H1 (cell line): ENCODE results near the gene P2RY13. TPM values are rescaled to one million over a fixed set of nuclear protein-coding genes. Genes with fewer than 3 reads are reported as not detected.
A peak's percentile ranks its signal among the peaks of the same experiment; 100 is the strongest.

Experiments
- CTCF ChIA-PET: fragments of 300-600 bp; sonication (Branson Sonifier 250); formaldehyde crosslinking; loops from one replicate; lab custom pipeline; 2021; ENCODE audit not compliant: partially characterized antibody; lab: Charles Lee
- POLR2A ChIA-PET: fragments of 300-600 bp; sonication (Branson Sonifier 250); formaldehyde crosslinking; loops from one replicate; lab custom pipeline; 2021; ENCODE audit warnings: inconsistent platforms; ENCODE audit not compliant: partially characterized antibody; lab: Charles Lee
- DNase-seq, 2 experiments: peaks; one replicate each; pipeline versions ENCODE4 v3.0.0 to v3.0.0-alpha.2; 2010 to 2022; ENCODE audit warnings: low spot score in 2 of 2, low read depth in 1 of 2, mixed read lengths in 1 of 2
- FAIRE-seq: peaks from 2 replicates; lab custom pipeline; 2011; peaks lifted over from hg19 to GRCh38; lab: Jason Lieb, UNC
- H2AFZ ChIP-seq: 2 replicates; pipeline ENCODE4 v1.8.1; 2012; ENCODE audit warnings: low read length, inconsistent platforms
- H2AK5ac ChIP-seq: 2 replicates; pipeline ENCODE4 v1.6.1; 2013; ENCODE audit warnings: low read depth, low read length
- H2BK120ac ChIP-seq: replicated peaks from 2 replicates; pipeline ENCODE3; 2013; ENCODE audit warnings: low read depth, low read length, inconsistent platforms
- H2BK12ac ChIP-seq: 2 replicates; pipeline ENCODE4 v1.6.1; 2013; ENCODE audit warnings: low read depth, low read length
- H2BK15ac ChIP-seq: 2 replicates; pipeline ENCODE4 v1.6.1; 2013; ENCODE audit warnings: low read length
- H2BK20ac ChIP-seq: 2 replicates; pipeline ENCODE4 v1.6.1; 2013; ENCODE audit warnings: low read length
- H2BK5ac ChIP-seq: 2 replicates; pipeline ENCODE4 v1.6.1; 2013; ENCODE audit warnings: low read depth, low read length
- H3K14ac ChIP-seq: 2 replicates; pipeline ENCODE4 v1.6.1; 2013; ENCODE audit warnings: inconsistent platforms; ENCODE audit not compliant: insufficient read length
- H3K18ac ChIP-seq: 2 replicates; pipeline ENCODE4 v1.6.1; 2013; ENCODE audit warnings: low read length; ENCODE audit errors: extremely low read depth
- H3K23ac ChIP-seq: 2 replicates; pipeline ENCODE4 v1.6.1; 2013; ENCODE audit warnings: inconsistent platforms; ENCODE audit not compliant: insufficient read length
- H3K23me2 ChIP-seq: 2 replicates; pipeline ENCODE4 v1.6.1; 2013; ENCODE audit warnings: low read depth, low read length
- H3K27ac ChIP-seq: 2 replicates; pipeline ENCODE4 v1.6.1; 2011; ENCODE audit warnings: low read depth, low read length, inconsistent platforms
- H3K27me3 ChIP-seq, 4 experiments: replicated peaks in 1 of 4; 1 replicate in 1 of 4; 2 replicates in 3 of 4; pipeline versions ENCODE4 v1.6.1 to v1.8.1; 2011 to 2013; ENCODE audit warnings: low read length in 3 of 4, mild to moderate bottlenecking in 3 of 4, inconsistent platforms in 2 of 4, mixed read lengths in 2 of 4, moderate library complexity in 1 of 4; ENCODE audit not compliant: control insufficient read depth in 3 of 4, insufficient read depth in 3 of 4; ENCODE audit errors: extremely low read depth in 1 of 4
- H3K36me3 ChIP-seq, 4 experiments: 2 replicates each; pipeline versions ENCODE4 v1.6.1 to v1.8.1; 2011 to 2013; ENCODE audit warnings: mild to moderate bottlenecking in 4 of 4, low read length in 3 of 4, moderate library complexity in 2 of 4, control low read depth in 1 of 4, inconsistent platforms in 1 of 4; ENCODE audit not compliant: insufficient read depth in 4 of 4, control insufficient read depth in 2 of 4
- H3K4ac ChIP-seq: replicated peaks from 2 replicates; pipeline ENCODE3; 2013; ENCODE audit warnings: low read length, low read depth, mixed read lengths, inconsistent platforms; ENCODE audit not compliant: insufficient read length
- H3K4me1 ChIP-seq, 4 experiments: replicated peaks in 1 of 4; 1 replicate in 1 of 4; 2 replicates in 3 of 4; pipeline versions ENCODE4 v1.6.1 to v1.8.1; 2011 to 2013; ENCODE audit warnings: low read length in 3 of 4, inconsistent platforms in 2 of 4, mixed read lengths in 1 of 4; ENCODE audit not compliant: insufficient read depth in 4 of 4, control insufficient read depth in 3 of 4
- H3K4me2 ChIP-seq, 2 experiments: 2 replicates each; pipeline versions ENCODE4 v1.6.1 to v1.8.1; 2011 to 2013; ENCODE audit warnings: low read depth in 2 of 2, low read length in 2 of 2, control low read depth in 1 of 2, inconsistent platforms in 1 of 2, mild to moderate bottlenecking in 1 of 2; ENCODE audit not compliant: insufficient read depth in 1 of 2
- H3K4me3 ChIP-seq, 4 experiments: fragments of 200-600, 300-600 bp in 1 of 4; sonication (generic), shearing (Covaris generic), sonication (Bioruptor Twin) in 1 of 4; 2 replicates each; pipeline versions ENCODE4 v1.5.1 to v1.8.1; 2011 to 2016; ENCODE audit warnings: low read length in 4 of 4, low read depth in 3 of 4, control low read depth in 2 of 4, inconsistent platforms in 2 of 4, mild to moderate bottlenecking in 2 of 4, mixed read lengths in 1 of 4, moderate library complexity in 1 of 4; ENCODE audit not compliant: insufficient read depth in 2 of 4; ENCODE audit errors: extremely low read depth in 1 of 4
- H3K56ac ChIP-seq: replicated peaks from 2 replicates; pipeline ENCODE3; 2013; ENCODE audit warnings: low read depth, mild to moderate bottlenecking, mixed read lengths, low read length, inconsistent platforms; ENCODE audit not compliant: insufficient read length
- H3K79me1 ChIP-seq: 2 replicates; pipeline ENCODE4 v1.6.1; 2013; ENCODE audit warnings: low read depth, low read length, control low read depth
- H3K79me2 ChIP-seq, 2 experiments: 2 replicates each; pipeline versions ENCODE4 v1.6.1 to v1.8.1; 2012 to 2013; ENCODE audit warnings: low read length in 2 of 2, mild to moderate bottlenecking in 2 of 2, inconsistent platforms in 1 of 2; ENCODE audit not compliant: insufficient read depth in 2 of 2, control insufficient read depth in 1 of 2
- H3K9ac ChIP-seq, 4 experiments: replicated peaks in 1 of 4; 1 replicate in 1 of 4; 2 replicates in 3 of 4; pipeline versions ENCODE4 v1.6.1 to v1.8.1; 2011 to 2013; ENCODE audit warnings: low read depth in 3 of 4, low read length in 3 of 4, control low read depth in 2 of 4, mild to moderate bottlenecking in 2 of 4, moderate library complexity in 2 of 4, inconsistent platforms in 1 of 4; ENCODE audit errors: extremely low read depth in 1 of 4
- H3K9me3 ChIP-seq, 2 experiments: 2 replicates each; pipeline versions ENCODE4 v1.6.1 to v1.8.1; 2012 to 2013; ENCODE audit warnings: mild to moderate bottlenecking in 2 of 2, moderate library complexity in 2 of 2, control low read depth in 1 of 2, inconsistent platforms in 1 of 2, low read depth in 1 of 2, low read length in 1 of 2, mixed read lengths in 1 of 2; ENCODE audit not compliant: insufficient read depth in 2 of 2
- H4K20me1 ChIP-seq, 2 experiments: replicated peaks in 1 of 2; 2 replicates each; pipeline versions ENCODE3 to v1.8.1; 2011 to 2013; ENCODE audit warnings: inconsistent platforms in 2 of 2, low read length in 2 of 2, mild to moderate bottlenecking in 1 of 2; ENCODE audit not compliant: insufficient read depth in 2 of 2, control insufficient read depth in 1 of 2
- H4K5ac ChIP-seq: 2 replicates; pipeline ENCODE4 v1.6.1; 2013; ENCODE audit warnings: low read length, low read depth, mixed read lengths, inconsistent platforms; ENCODE audit not compliant: insufficient read length
- H4K8ac ChIP-seq: 2 replicates; pipeline ENCODE4 v1.8.0; 2013; ENCODE audit warnings: mild to moderate bottlenecking, moderate library complexity, low read length, inconsistent platforms; ENCODE audit not compliant: insufficient read depth; ENCODE audit errors: extremely low read depth
- H4K91ac ChIP-seq: replicated peaks from 2 replicates; pipeline ENCODE3; 2013; ENCODE audit warnings: low read length, mixed read lengths, inconsistent platforms; ENCODE audit not compliant: insufficient read length
- NRF1 ChIP-seq: IDR thresholded peaks from 2 replicates; pipeline ENCODE4 v1.6.1; 2011; ENCODE audit warnings: mild to moderate bottlenecking, low read depth, low read length, improper control_type of control experiment
- POLR2AphosphoS5 ChIP-seq: IDR thresholded peaks from 2 replicates; pipeline ENCODE4 v1.6.1; 2011; ENCODE audit warnings: low read depth, low read length
- WGBS, 2 experiments: shearing (Covaris generic) in 1 of 2; methylation state at CpG; one replicate each; pipeline versions ENCODE4 v1.1.6 to v1.1.7; 2013 to 2015; ENCODE audit warnings: low lambda C conversion rate in 2 of 2, mixed read lengths in 2 of 2, inconsistent platforms in 1 of 2, low coverage in 1 of 2, missing lambda C conversion rate in 1 of 2; ENCODE audit not compliant: insufficient replicate concordance in 2 of 2, insufficient coverage in 1 of 2, insufficient read length in 1 of 2; ENCODE audit errors: extremely low coverage in 1 of 2, missing lambda C conversion rate in 1 of 2; 5-methylcytosine and 5-hydroxymethylcytosine counted together
- polyA plus RNA-seq, 7 experiments: library from polyadenylated mRNA; depleted of rRNA in 3 of 7; stranded (reverse) in 5 of 7; unstranded in 2 of 7; fragments of >200 nt in 5 of 7; fragments of 200-250 nt in 2 of 7; gene quantifications; 1 replicate in 5 of 7; 2 replicates in 1 of 7; 4 replicates in 1 of 7; pipeline versions ENCODE4 v1.2.1 to v1.2.3, GENCODE V29; 2011 to 2013; ENCODE audit warnings: missing spikeins in 2 of 7, mixed read lengths in 2 of 7
- total RNA-seq: library from RNA; stranded (reverse); fragmentation: NEBNext Ultra II Directional; extraction: Animal tissue kit (Norgen Biotek cat#: 25700); gene quantifications from 2 replicates; pipeline ENCODE4 v1.2.1, GENCODE V29; 2021

P2RY13 gene
- total and polyA plus RNA-seq, 2 of the 8 experiments (the other 6 are each of a cell fraction or from before 2014, with no cell fraction given) = not detected

DNA sequence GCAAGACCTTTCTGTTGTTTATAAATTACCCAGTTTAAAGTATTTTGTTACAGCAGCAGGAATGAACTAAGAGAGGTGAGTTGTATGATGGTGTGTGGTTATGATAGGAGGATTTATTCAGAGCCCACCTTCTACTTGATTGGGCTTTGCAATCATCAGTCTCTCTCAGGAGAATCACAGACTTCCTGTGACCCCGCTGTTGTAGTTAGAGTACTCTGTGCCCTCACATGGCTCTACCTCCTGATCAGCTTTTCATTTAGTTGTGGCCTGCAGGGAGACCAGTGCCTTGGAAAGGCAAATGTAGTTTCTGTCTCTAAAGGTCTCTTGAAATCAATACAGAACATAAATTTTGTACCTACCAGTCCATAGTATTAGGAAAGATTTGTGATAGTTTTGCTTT lies 43.4 kb downstream of the P2RY13 start:
- WGBS, 2 experiments = 50% methylated on average over 1 of the region's 1 CpG; no CpG with 5 or more reads in 1 of the 2 experiments
- H2BK12ac ChIP-seq = no peak overlapping the region
- no peak overlapping the region for H3K18ac ChIP-seq
- H3K14ac ChIP-seq = no peak overlapping the region
- no peaks in the 10 kb centered on the region for H3K79me1 ChIP-seq
- H3K4me2 ChIP-seq = no peak overlapping the region
- H3K79me2 ChIP-seq = no peaks in the 10 kb centered on the region
- H3K23me2 ChIP-seq = no peaks in the 10 kb centered on the region
- no peak overlapping the region for H4K91ac ChIP-seq
- CTCF ChIA-PET = interaction anchor here (0.8 to 6.5 kb wide), 9 partner anchors 8 to 118 kb away, joined by 3 to 60 read pairs (median 5); partner anchors contain the start of genes GPR87 and P2RY14
- H2BK15ac ChIP-seq = no peak overlapping the region
- FAIRE-seq = no peak
- H3K56ac ChIP-seq = no peak overlapping the region
- no peak overlapping the region for H3K4me3 ChIP-seq
- no peaks in the 10 kb centered on the region; a peak in 1 of 7 replicates for H3K4me1 ChIP-seq
- DNase-seq = no peak
- no peak overlapping the region for H4K5ac ChIP-seq
- H3K4ac ChIP-seq = no peak overlapping the region
- TF ChIP-seq POLR2AphosphoS5 (0 out of 2 replicates have a peak, but pooled peaks have one; percentile 34), NRF1 (no peak)
- TF ChIP-seq, all 59 proteins: peak for 1
- no peak overlapping the region for H2BK5ac ChIP-seq
- POLR2A ChIA-PET = no interaction called here
- H3K27me3 ChIP-seq = no peaks in the 10 kb centered on the region
- no peak overlapping the region for H2AFZ ChIP-seq
- H3K9me3 ChIP-seq = no peaks in the 10 kb centered on the region
- H2AK5ac ChIP-seq = no peak overlapping the region
- H2BK20ac ChIP-seq = no peak overlapping the region
- no peaks in the 10 kb centered on the region for H4K20me1 ChIP-seq
- no peak overlapping the region for H2BK120ac ChIP-seq
- H3K23ac ChIP-seq = no peak overlapping the region
- H3K9ac ChIP-seq = no peak overlapping the region
- H3K27ac ChIP-seq = no peak overlapping the region
- no peaks in the 10 kb centered on the region for H3K36me3 ChIP-seq
- no peak overlapping the region for H4K8ac ChIP-seq
